Epithelial cell of esophagus (primary cell): Measurements from ENCODE around the gene AGXT.
A peak's percentile ranks its signal among the peaks of the same experiment; 100 is the strongest.

Experiments used
- DNase-seq: peaks from one replicate; pipeline ENCODE4 v3.0.0; 2010; ENCODE audit warnings: low read depth
- H3K4me3 ChIP-seq: 2 replicates; pipeline ENCODE4 v1.5.1; 2011; ENCODE audit warnings: mild to moderate bottlenecking, low read length, control low read depth
- CTCF ChIP-seq: IDR thresholded peaks from 2 replicates; pipeline ENCODE4 v1.5.1; 2011; ENCODE audit warnings: low read depth, mild to moderate bottlenecking, low read length, control low read depth, inconsistent platforms; ENCODE audit not compliant: insufficient read depth; ENCODE audit errors: missing control alignments

The AGXT gene

GRCh38 chr2:240915526-240916341 is 47.1 kb downstream of the AGXT start:
- TF ChIP-seq CTCF, result no peak
- no peak for DNase-seq
- H3K4me3 ChIP-seq, result no peak overlapping the region

GRCh38 chr2:240916571-240917008 is 48.0 kb downstream of the AGXT start:
- DNase-seq, result peak; percentile 13
- TF ChIP-seq CTCF, result no peak
- no peak overlapping the region for H3K4me3 ChIP-seq

GRCh38 chr2:240917009-240917683 is 48.5 kb downstream of the AGXT start:
- H3K4me3 ChIP-seq, result no peak overlapping the region
- TF ChIP-seq CTCF, result no peak

GRCh38 chr2:240917684-240918257 is 49.1 kb downstream of the AGXT start:
- no peak for TF ChIP-seq CTCF
- no peak for DNase-seq
- H3K4me3 ChIP-seq, result no peak overlapping the region

More at GRCh38 chr2:240917009-240917683, 48.5 kb downstream of the AGXT start:
- no peak for DNase-seq

GRCh38 chr2:240918258-240919091 is 49.9 kb downstream of the AGXT start:
- no peak for TF ChIP-seq CTCF
- no peak for DNase-seq
- H3K4me3 ChIP-seq, result no peak overlapping the region

GRCh38 chr2:240919161-240919781 is 50.6 kb downstream of the AGXT start:
- no peak for DNase-seq
- no peak overlapping the region for H3K4me3 ChIP-seq
- no peak for TF ChIP-seq CTCF
